Large intestine (tissue), 3 donors: ENCODE measurements around the gene PPP1R3G. TPM values are rescaled to one million over a fixed set of nuclear protein-coding genes. Genes with fewer than 3 reads are reported as not detected.
A peak's percentile ranks its signal among the peaks of the same experiment; 100 is the strongest.

Experiments
- DNase-seq, 2 donors: peaks; one replicate each; pipeline versions ENCODE4 v3.0.0 to v3.0.0-alpha.2; 2013
- H3K27ac ChIP-seq: one replicate; pipeline ENCODE4 v1.5.1; 2013; ENCODE audit warnings: low read length
- H3K27me3 ChIP-seq: 2 replicates; pipeline ENCODE4 v1.6.1; 2013; ENCODE audit warnings: low read length; ENCODE audit not compliant: control insufficient read depth, insufficient read depth
- H3K36me3 ChIP-seq: 2 replicates; pipeline ENCODE4 v1.6.1; 2013; ENCODE audit warnings: low read length; ENCODE audit not compliant: control insufficient read depth, insufficient read depth
- H3K4me1 ChIP-seq: one replicate; pipeline ENCODE4 v1.6.1; 2013; ENCODE audit warnings: low read length; ENCODE audit not compliant: control insufficient read depth, insufficient read depth
- H3K4me3 ChIP-seq: one replicate; pipeline ENCODE4 v1.5.1; 2013; ENCODE audit warnings: low read length
- H3K9me3 ChIP-seq: one replicate; pipeline ENCODE4 v1.6.1; 2013; ENCODE audit warnings: mild to moderate bottlenecking, low read depth, low read length, moderate library complexity; ENCODE audit not compliant: control insufficient read depth
- WGBS: methylation state at CpG from one replicate; pipeline ENCODE4 v1.1.5; 2013; ENCODE audit warnings: low lambda C conversion rate; ENCODE audit not compliant: insufficient coverage; 5-methylcytosine and 5-hydroxymethylcytosine counted together
- polyA plus RNA-seq: library from polyadenylated mRNA; unstranded; fragments of 120-200 nt; gene quantifications from one replicate; pipeline ENCODE4 v1.2.1, GENCODE V29; 2013

Gene PPP1R3G
- polyA plus RNA-seq, 1 donor, result 2.4 TPM

- WGBS, result no CpG with 5 or more reads among the region's 11 CpGs
- no peaks in the 10 kb centered on the region for H3K9me3 ChIP-seq
- H3K36me3 ChIP-seq, result no peaks in the 10 kb centered on the region
- no peaks in the 10 kb centered on the region for H3K27me3 ChIP-seq
- no peak overlapping the region for H3K27ac ChIP-seq
- no peaks in the 10 kb centered on the region for H3K4me1 ChIP-seq
- DNase-seq, result peak in 1 of 2 donors; percentile 37
- H3K4me3 ChIP-seq, result no peak overlapping the region
Observed at GRCh38 chr6:5125152-5126006, 40.2 kb downstream of the PPP1R3G start.

GRCh38 chr6:5126214-5126613 lies 41.1 kb downstream of the PPP1R3G start:
- H3K27me3 ChIP-seq, result no peaks in the 10 kb centered on the region
- no peaks in the 10 kb centered on the region for H3K9me3 ChIP-seq
- H3K4me3 ChIP-seq, result no peak overlapping the region
- H3K4me1 ChIP-seq, result no peaks in the 10 kb centered on the region
- no peak overlapping the region for H3K27ac ChIP-seq
- 100% methylated on average over 1 of the region's 4 CpGs for WGBS
- no peaks in the 10 kb centered on the region for H3K36me3 ChIP-seq
- DNase-seq, result no peak

GRCh38 chr6:5127106-5127687 lies 42.1 kb downstream of the PPP1R3G start:
- H3K4me3 ChIP-seq, result no peak overlapping the region
- DNase-seq, result no peak
- H3K27me3 ChIP-seq, result no peaks in the 10 kb centered on the region
- no peaks in the 10 kb centered on the region for H3K9me3 ChIP-seq
- H3K27ac ChIP-seq, result no peak overlapping the region
- H3K36me3 ChIP-seq, result no peaks in the 10 kb centered on the region
- no peaks in the 10 kb centered on the region for H3K4me1 ChIP-seq
- 100% methylated on average over 2 of the region's 8 CpGs for WGBS

GRCh38 chr6:5128351-5128750 lies 43.2 kb downstream of the PPP1R3G start:
- H3K27ac ChIP-seq, result no peak overlapping the region
- no peak for DNase-seq
- H3K4me1 ChIP-seq, result no peaks in the 10 kb centered on the region
- H3K4me3 ChIP-seq, result no peak overlapping the region
- no peaks in the 10 kb centered on the region for H3K9me3 ChIP-seq
- WGBS, result 100% methylated on average over 1 of the region's 4 CpGs
- H3K27me3 ChIP-seq, result no peaks in the 10 kb centered on the region
- H3K36me3 ChIP-seq, result no peaks in the 10 kb centered on the region

GRCh38 chr6:5130135-5130866 lies 45.2 kb downstream of the PPP1R3G start:
- Histone ChIP-seq H3K9me3 (no peaks in the 10 kb centered on the region), H3K27ac (no peak overlapping the region), H3K36me3 (no peaks in the 10 kb centered on the region), H3K4me1 (no peaks in the 10 kb centered on the region), H3K4me3 (no peak overlapping the region), H3K27me3 (no peaks in the 10 kb centered on the region)
- no CpG with 5 or more reads among the region's 10 CpGs for WGBS
- no peak for DNase-seq

GRCh38 chr6:5132731-5133130 lies 47.6 kb downstream of the PPP1R3G start:
- DNase-seq, result peak; percentile 20 to 47
- H3K9me3 ChIP-seq, result no peaks in the 10 kb centered on the region
- no peaks in the 10 kb centered on the region for H3K4me1 ChIP-seq
- no CpG with 5 or more reads among the region's 7 CpGs for whole genome bisulfite sequencing
- H3K36me3 ChIP-seq, result no peaks in the 10 kb centered on the region
- H3K4me3 ChIP-seq, result no peak overlapping the region
- peak overlapping the region; percentile 11 for H3K27ac ChIP-seq
- H3K27me3 ChIP-seq, result no peaks in the 10 kb centered on the region

- no peak for DNase-seq
- no peaks in the 10 kb centered on the region for H3K36me3 ChIP-seq
Observed at GRCh38 chr6:5133943-5134342, 48.8 kb downstream of the PPP1R3G start.

GRCh38 chr6:5135788-5136376 lies 50.7 kb downstream of the PPP1R3G start:
- no peaks in the 10 kb centered on the region for H3K9me3 ChIP-seq
- DNase-seq, result peak in 1 of 2 donors; percentile 28
- H3K27me3 ChIP-seq, result no peaks in the 10 kb centered on the region
- no peak overlapping the region for H3K27ac ChIP-seq
- no peaks in the 10 kb centered on the region for H3K4me1 ChIP-seq
- no peak overlapping the region for H3K4me3 ChIP-seq
- no peaks in the 10 kb centered on the region for H3K36me3 ChIP-seq
- no CpG with 5 or more reads among the region's 9 CpGs for WGBS

More at GRCh38 chr6:5133943-5134342, 48.8 kb downstream of the PPP1R3G start:
- Histone ChIP-seq H3K4me1 (no peaks in the 10 kb centered on the region), H3K27ac (no peak overlapping the region), H3K9me3 (no peaks in the 10 kb centered on the region), H3K4me3 (no peak overlapping the region), H3K27me3 (no peaks in the 10 kb centered on the region)
- whole genome bisulfite sequencing, result no CpG with 5 or more reads among the region's 2 CpGs

- no CpG with 5 or more reads among the region's 8 CpGs for WGBS
- DNase-seq, result no peak
- H3K27me3 ChIP-seq, result no peaks in the 10 kb centered on the region
- H3K36me3 ChIP-seq, result no peaks in the 10 kb centered on the region
- no peak overlapping the region for H3K4me3 ChIP-seq
- no peaks in the 10 kb centered on the region for H3K9me3 ChIP-seq
- H3K4me1 ChIP-seq, result no peaks in the 10 kb centered on the region
- no peak overlapping the region for H3K27ac ChIP-seq
Observed at GRCh38 chr6:5136851-5137250, 51.7 kb downstream of the PPP1R3G start.
